HG02798 (cell line): ENCODE measurements around the gene RGS3.
"Not testable (repeated sequence)": the region's sequence is repeated elsewhere in the genome, so short reads cannot be mapped to it uniquely, and the experiment has no call there.

Experiments
- ATAC-seq: cut with Tn5 transposase; IDR thresholded peaks from one replicate; pipeline ENCODE4 v1.9.1; 2021; ENCODE audit warnings: mild to moderate bottlenecking; ENCODE audit not compliant: unreplicated experiment, poor library complexity

The RGS3 gene

GRCh38 chr9:113630386-113631136 is 167.0 kb downstream of the RGS3 start:
- no peak for ATAC-seq

- no peak for ATAC-seq
These were observed 167.7 kb downstream of the RGS3 start for GRCh38 chr9:113631137-113631765.

GRCh38 chr9:113631871-113632665 is 168.5 kb downstream of the RGS3 start:
- ATAC-seq = no peak

GRCh38 chr9:113632776-113633590 is 169.5 kb downstream of the RGS3 start:
- ATAC-seq = no peak

- ATAC-seq = no peak
These were observed 170.5 kb downstream of the RGS3 start for GRCh38 chr9:113633782-113634595.

- no peak for ATAC-seq
These were observed 171.3 kb downstream of the RGS3 start for GRCh38 chr9:113634596-113635515.

GRCh38 chr9:113635586-113635985 is 172.1 kb downstream of the RGS3 start:
- ATAC-seq = no peak

GRCh38 chr9:113636165-113636564 is 172.6 kb downstream of the RGS3 start:
- ATAC-seq = no peak

- no peak for ATAC-seq
These were observed 173.2 kb downstream of the RGS3 start for GRCh38 chr9:113636693-113637092.

- ATAC-seq = no peak
These were observed 175.0 kb downstream of the RGS3 start for GRCh38 chr9:113638490-113638889.

- no peak for ATAC-seq
These were observed 175.4 kb downstream of the RGS3 start for GRCh38 chr9:113638897-113639296.

- not testable (repeated sequence) for ATAC-seq
These were observed 176.0 kb downstream of the RGS3 start for GRCh38 chr9:113639411-113639970.

- ATAC-seq = no peak
These were observed 176.9 kb downstream of the RGS3 start for GRCh38 chr9:113640418-113640817.

- ATAC-seq = no peak
These were observed 177.8 kb downstream of the RGS3 start for GRCh38 chr9:113641100-113641885.

GRCh38 chr9:113644321-113644720 is 180.8 kb downstream of the RGS3 start:
- no peak for ATAC-seq

GRCh38 chr9:113645227-113645977 is 181.9 kb downstream of the RGS3 start:
- ATAC-seq = no peak

GRCh38 chr9:113645978-113646253 is 182.4 kb downstream of the RGS3 start:
- no peak for ATAC-seq
